ENCODE data around the gene LYSMD2.

GRCh38 chr15:51757450-51757849 is 20.0 kb upstream of the LYSMD2 start:
- TF ChIP-seq CTCF (IDR thresholded peaks at IDR 0.05) (no peak), POLR2A (IDR thresholded peaks at IDR 0.05) (no peak)

Measured in right lobe of liver (tissue), 4 donors.